ENCODE data around the gene C6orf15. TPM values are rescaled to one million over a fixed set of nuclear protein-coding genes. Genes with fewer than 3 reads are reported as not detected.

C6orf15 gene
- total RNA-seq, 2 donors from 2014 or later: 0.51 TPM; not detected in 1

GRCh38 chr6:31115941-31116560, 3.7 kb upstream of the C6orf15 start:
- H3K9me3 ChIP-seq: no peaks in the 10 kb centered on the region
- no peaks in the 10 kb centered on the region for H3K36me3 ChIP-seq
- TF ChIP-seq, protein P1, sequence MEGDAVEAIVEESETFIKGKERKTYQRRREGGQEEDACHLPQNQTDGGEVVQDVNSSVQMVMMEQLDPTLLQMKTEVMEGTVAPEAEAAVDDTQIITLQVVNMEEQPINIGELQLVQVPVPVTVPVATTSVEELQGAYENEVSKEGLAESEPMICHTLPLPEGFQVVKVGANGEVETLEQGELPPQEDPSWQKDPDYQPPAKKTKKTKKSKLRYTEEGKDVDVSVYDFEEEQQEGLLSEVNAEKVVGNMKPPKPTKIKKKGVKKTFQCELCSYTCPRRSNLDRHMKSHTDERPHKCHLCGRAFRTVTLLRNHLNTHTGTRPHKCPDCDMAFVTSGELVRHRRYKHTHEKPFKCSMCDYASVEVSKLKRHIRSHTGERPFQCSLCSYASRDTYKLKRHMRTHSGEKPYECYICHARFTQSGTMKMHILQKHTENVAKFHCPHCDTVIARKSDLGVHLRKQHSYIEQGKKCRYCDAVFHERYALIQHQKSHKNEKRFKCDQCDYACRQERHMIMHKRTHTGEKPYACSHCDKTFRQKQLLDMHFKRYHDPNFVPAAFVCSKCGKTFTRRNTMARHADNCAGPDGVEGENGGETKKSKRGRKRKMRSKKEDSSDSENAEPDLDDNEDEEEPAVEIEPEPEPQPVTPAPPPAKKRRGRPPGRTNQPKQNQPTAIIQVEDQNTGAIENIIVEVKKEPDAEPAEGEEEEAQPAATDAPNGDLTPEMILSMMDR (IDR thresholded peaks at IDR 0.05): no peak
- no peak for TF ChIP-seq POLR2AphosphoS5 (IDR thresholded peaks at IDR 0.05)
- no peak for TF ChIP-seq POLR2A (IDR thresholded peaks at IDR 0.05)
- intact Hi-C loops (cut with DNase I): no loop called here
- 95% methylated on average over 12 of the region's 12 CpGs for WGBS
- DNase-seq (ENCODE audit: low spot score): no peak
- H3K4me3 ChIP-seq: no peak overlapping the region
- peaks cover 5% of the 10 kb centered on the region for H3K4me1 ChIP-seq (replicated peaks)
- no peak overlapping the region for H3K27ac ChIP-seq
- no peaks in the 10 kb centered on the region for H3K27me3 ChIP-seq (replicated peaks; ENCODE audit: insufficient read depth)

GRCh38 chr6:31114970-31115849, 2.8 kb upstream of the C6orf15 start:
- H3K27ac ChIP-seq: peak overlapping the region; percentile 61 to 76
- TF ChIP-seq, protein P1 (IDR thresholded peaks at IDR 0.05): peak in 2 of 4 experiments; percentile 19 to 51
- TF ChIP-seq POLR2A (IDR thresholded peaks at IDR 0.05) (no peak), POLR2AphosphoS5 (IDR thresholded peaks at IDR 0.05) (no peak)
- DNase-seq (ENCODE audit: low spot score): peak; percentile 43
- no peaks in the 10 kb centered on the region for H3K9me3 ChIP-seq
- intact Hi-C loops (cut with DNase I): no loop called here
- peak overlapping the region in 1 of 2 donors; percentile 13 for H3K4me3 ChIP-seq
- WGBS: 65% methylated on average over 9 of the region's 9 CpGs
- H3K4me1 ChIP-seq (replicated peaks): peaks cover 5% of the 10 kb centered on the region
- H3K27me3 ChIP-seq (replicated peaks; ENCODE audit: insufficient read depth): peaks cover under 1% of the 10 kb centered on the region
- no peaks in the 10 kb centered on the region for H3K36me3 ChIP-seq

DNA sequence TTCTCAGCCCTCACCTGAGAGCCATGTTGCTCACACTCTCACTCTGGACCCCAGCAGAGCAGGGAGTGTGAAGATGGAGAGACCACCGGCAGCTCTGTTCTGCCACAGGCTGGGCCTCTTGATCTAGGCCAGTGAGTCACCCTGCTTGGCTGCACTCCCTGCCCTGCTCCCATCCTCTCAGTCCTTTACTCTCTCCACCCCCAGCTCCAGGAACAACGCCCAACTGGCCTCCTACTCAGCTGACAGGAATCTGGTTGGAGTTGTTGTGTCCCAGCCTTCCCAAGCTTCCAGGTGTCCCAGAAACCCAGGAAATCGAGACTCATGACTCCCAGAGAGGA, 2.1 kb upstream of the C6orf15 start, which contains the start of gene PSORS1C1:
Gene PSORS1C1 (plus strand): TSS at position 260 of the 338 bp plus-strand sequence. CDS start 14,833 bp downstream, outside the sequence.
- Histone ChIP-seq H3K36me3 (no peaks in the 10 kb centered on the region), H3K27ac (peak within 1 kb of the TSS; percentile 61 to 76), H3K9me3 (no peaks in the 10 kb centered on the region), H3K4me1 (replicated peaks) (peaks cover 5% of the 10 kb centered on the region), H3K27me3 (replicated peaks; ENCODE audit: insufficient read depth) (peaks cover 2% of the 10 kb centered on the region), H3K4me3 (peak within 1 kb of the TSS in 1 of 2 donors; percentile 13)
- DNase-seq (ENCODE audit: low spot score): peak; percentile 80
- WGBS: 6% methylated on average over 3 of the region's 3 CpGs
- intact Hi-C loops (cut with DNase I): no loop called here
- TF ChIP-seq, protein P1 (IDR thresholded peaks at IDR 0.05): no peak
- TF ChIP-seq POLR2A (IDR thresholded peaks at IDR 0.05) (no peak), POLR2AphosphoS5 (IDR thresholded peaks at IDR 0.05) (peak; percentile 65)

- intact Hi-C loops (cut with DNase I): no loop called here
- TF ChIP-seq POLR2A (IDR thresholded peaks at IDR 0.05) (no peak), POLR2AphosphoS5 (IDR thresholded peaks at IDR 0.05) (no peak)
- TF ChIP-seq, protein P1 (IDR thresholded peaks at IDR 0.05): no peak
- H3K9me3 ChIP-seq: no peaks in the 10 kb centered on the region
- no peak for DNase-seq (ENCODE audit: low spot score)
- H3K27me3 ChIP-seq (replicated peaks; ENCODE audit: insufficient read depth): peaks cover 2% of the 10 kb centered on the region
- no peak overlapping the region for H3K4me3 ChIP-seq
- H3K4me1 ChIP-seq (replicated peaks): peaks cover 5% of the 10 kb centered on the region
- no peaks in the 10 kb centered on the region for H3K36me3 ChIP-seq
- peak overlapping the region; percentile 61 to 76 for H3K27ac ChIP-seq
- 82% methylated on average over 7 of the region's 7 CpGs for WGBS
Observed at GRCh38 chr6:31113861-31114540, 1.6 kb upstream of the C6orf15 start.

Data from prostate gland (tissue), 2 donors.